Stimulated activated CD8-positive, alpha-beta memory T cell treated with anti-CD3 and anti-CD28 coated beads, Interleukin-12 subunit alpha, Interleukin-12 subunit beta, amount 100 ng/mL, for 24 hours (primary cell): Measurements from ENCODE around the gene TUBB4B.

Experiments
- DNase-seq: peaks from one replicate; pipeline ENCODE4 v3.0.0-alpha.2; 2020; ENCODE audit errors: extremely low read depth

Gene TUBB4B

GRCh38 chr9:137293094-137293481 is 52.0 kb downstream of the TUBB4B start:
- no peak for DNase-seq
